Cerebellar cortex (tissue), 1 donor: ENCODE results near the gene KANK2.
"Not testable (repeated sequence)": the region's sequence is repeated elsewhere in the genome, so short reads cannot be mapped to it uniquely, and the experiment has no call there.

Experiments used
- DNase-seq: peaks from one replicate; pipeline ENCODE4 v3.0.0-alpha.2; 2015; ENCODE audit warnings: low spot score

The KANK2 gene

GRCh38 chr19:11172576-11172975 lies 24.8 kb downstream of the KANK2 start:
- no peak for DNase-seq

GRCh38 chr19:11171144-11171543 lies 26.2 kb downstream of the KANK2 start:
- no peak for DNase-seq

GRCh38 chr19:11169896-11170678 lies 27.3 kb downstream of the KANK2 start:
- no peak for DNase-seq

- no peak for DNase-seq
Measured at GRCh38 chr19:11168568-11168967, 28.8 kb downstream of the KANK2 start.

- no peak for DNase-seq
Measured at GRCh38 chr19:11166281-11167142, 30.8 kb downstream of the KANK2 start.

- no peak for DNase-seq
Measured at GRCh38 chr19:11165486-11166030, 31.8 kb downstream of the KANK2 start.

- DNase-seq: peak; percentile 71
Measured at GRCh38 chr19:11164879-11165406, 32.4 kb downstream of the KANK2 start.

- DNase-seq: peak; percentile 14
Measured at GRCh38 chr19:11164296-11164695, 33.0 kb downstream of the KANK2 start.

GRCh38 chr19:11160440-11160768 lies 36.9 kb downstream of the KANK2 start:
- DNase-seq: not testable (repeated sequence)

GRCh38 chr19:11159598-11160439 lies 37.5 kb downstream of the KANK2 start:
- no peak for DNase-seq

- peak; percentile 99 for DNase-seq
Measured at GRCh38 chr19:11155373-11156120, 41.8 kb downstream of the KANK2 start, which contains the start of gene SPC24. SPC24 (minus strand) TSS chr19:11155782; CDS start chr19:11155776, 6 bp downstream.

GRCh38 chr19:11154683-11155047 lies 42.7 kb downstream of the KANK2 start:
- DNase-seq: no peak

- DNase-seq: no peak
Measured at GRCh38 chr19:11152318-11153062, 44.9 kb downstream of the KANK2 start.

GRCh38 chr19:11151181-11151580 lies 46.2 kb downstream of the KANK2 start:
- DNase-seq: no peak

GRCh38 chr19:11148001-11148400 lies 49.3 kb downstream of the KANK2 start:
- DNase-seq: no peak

- no peak for DNase-seq
Measured at GRCh38 chr19:11145536-11145924, 51.8 kb downstream of the KANK2 start.

GRCh38 chr19:11142528-11143171 lies 54.7 kb downstream of the KANK2 start:
- peak; percentile 50 for DNase-seq

GRCh38 chr19:11141937-11142527 lies 55.3 kb downstream of the KANK2 start:
- DNase-seq: no peak

- no peak for DNase-seq
Measured at GRCh38 chr19:11140896-11141295, 56.4 kb downstream of the KANK2 start.
